CD4-positive, alpha-beta T cell treated with Interleukin-17A for 4 hours (primary cell): ENCODE data around the gene SPATA6L.
A peak's percentile ranks its signal among the peaks of the same experiment; 100 is the strongest.

Experiments used
- DNase-seq: peaks from one replicate; pipeline ENCODE4 v3.0.0-alpha.2; 2020; ENCODE audit warnings: mixed read lengths

Gene SPATA6L

DNA sequence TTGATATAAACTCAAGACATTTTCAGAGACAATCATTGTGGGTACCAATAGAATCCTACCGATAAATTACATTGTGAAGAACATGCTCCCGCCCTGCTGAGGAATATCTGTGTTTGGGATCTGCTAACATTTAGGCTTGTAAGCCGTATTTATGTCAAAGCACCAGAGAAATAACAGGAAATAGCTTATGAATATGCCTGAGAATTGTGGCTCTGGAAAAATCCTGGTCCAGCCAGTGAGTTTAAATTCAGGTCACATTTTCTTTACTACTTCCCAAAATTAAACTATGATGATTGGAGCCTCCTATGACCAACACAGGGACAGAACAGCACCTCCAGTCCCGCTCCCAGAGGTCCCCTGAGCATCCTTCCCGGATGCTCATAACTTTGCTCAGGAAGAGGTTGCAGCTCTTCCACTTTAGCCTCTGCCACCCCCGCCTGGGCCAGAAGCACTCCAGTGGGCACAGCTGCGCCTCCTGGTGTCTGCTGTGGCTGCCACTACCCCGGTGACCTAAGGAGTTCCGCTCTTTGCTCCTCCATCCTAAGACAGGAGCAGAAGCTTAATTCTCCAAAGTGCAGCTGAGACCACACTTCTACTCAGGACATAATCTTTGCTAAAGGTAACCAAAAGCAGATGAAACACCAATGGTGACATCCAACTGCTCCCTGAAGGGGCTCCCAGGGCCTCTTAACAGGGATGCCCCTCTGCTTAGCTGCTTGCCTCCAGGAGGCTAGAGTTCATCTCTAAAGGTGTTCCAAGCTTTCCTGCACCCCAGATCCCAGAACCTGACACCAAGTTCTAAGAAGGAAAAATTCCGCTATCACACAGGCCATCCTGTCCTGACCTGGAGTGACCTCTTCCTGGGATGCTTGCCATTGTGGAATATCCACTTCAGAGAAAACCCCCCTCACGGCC lies 117.2 kb downstream of the SPATA6L start:
- DNase-seq, result peak; percentile 12
